DMS 273 treated with DMSO at 0.1 percent for 48 hours (cell line): ENCODE measurements around the gene TEDC1.

Source experiments
- DNase-seq: peaks from one replicate; lab custom pipeline; 2025; lab: John Stamatoyannopoulos, UW

TEDC1 gene

DNA sequence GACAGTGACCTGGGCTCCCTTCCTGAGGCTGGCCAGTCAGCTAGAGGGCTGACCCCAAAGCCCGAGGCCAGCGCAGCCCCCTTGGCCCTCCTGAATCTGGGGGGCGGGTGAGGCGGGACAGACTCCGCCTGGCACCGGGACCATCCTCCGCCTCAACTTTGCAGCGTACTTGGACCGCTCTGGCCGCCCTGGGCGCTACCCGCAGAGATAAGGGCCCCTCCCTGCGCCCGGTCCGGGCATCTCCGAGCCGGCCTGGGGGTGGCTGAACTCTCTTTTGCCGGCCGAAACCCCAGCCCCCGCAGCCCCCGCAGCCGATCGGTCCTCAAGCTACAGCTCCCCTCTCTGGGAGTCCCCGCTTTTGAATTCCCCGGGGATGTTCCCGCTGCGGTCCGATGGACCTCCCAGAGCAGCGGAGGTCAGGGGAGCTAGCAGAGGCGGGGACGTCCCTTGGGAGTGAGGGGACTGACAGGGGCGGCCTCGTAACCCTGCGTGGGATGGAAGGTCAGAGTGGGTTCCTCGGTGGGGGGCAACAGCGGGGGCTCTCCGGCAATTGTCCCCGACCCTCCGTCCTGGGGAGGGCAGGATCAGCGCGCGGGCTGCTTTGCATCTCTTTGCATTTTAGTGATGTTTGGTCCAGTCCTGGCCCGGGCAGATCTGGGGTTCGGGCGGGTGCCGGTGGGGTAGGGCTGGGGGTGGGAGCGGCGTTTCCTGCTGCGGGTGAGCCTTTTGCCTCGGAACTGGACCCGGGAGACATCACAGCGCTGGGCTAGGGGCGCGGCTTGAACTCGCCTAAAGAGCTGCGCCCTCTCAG is 4.7 kb upstream of the TEDC1 start, which contains the start of gene CRIP1:
CRIP1 (plus strand) TSS at position 724 of the 811 bp plus-strand sequence. CDS start 374 bp downstream, outside the sequence.
- no peak for DNase-seq

DNA sequence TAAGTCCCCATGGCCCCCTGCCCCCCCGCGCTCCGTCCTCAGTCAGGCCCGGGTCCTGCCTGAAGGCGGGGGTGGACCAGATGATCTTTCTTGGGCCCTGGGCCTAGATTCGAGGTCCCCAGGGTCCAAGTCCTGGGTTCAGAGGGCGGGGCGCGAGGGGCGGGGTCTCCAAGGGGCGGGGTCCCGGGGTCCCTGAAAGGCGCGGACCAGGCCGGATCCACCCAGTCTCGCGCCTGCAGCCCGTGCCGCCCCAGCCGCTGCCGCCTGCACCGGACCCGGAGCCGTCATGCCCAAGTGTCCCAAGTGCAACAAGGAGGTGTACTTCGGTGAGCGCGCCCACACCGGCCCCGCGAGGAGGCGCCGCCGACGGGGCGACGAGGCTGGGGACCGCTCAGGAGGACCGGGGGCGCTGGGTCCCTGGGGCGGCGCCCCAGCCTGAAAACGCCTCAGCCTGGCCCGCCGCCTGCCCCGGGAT is 4.0 kb upstream of the TEDC1 start:
- DNase-seq: no peak

- DNase-seq: no peak
Measured at GRCh38 chr14:105487449-105487985, 3.5 kb upstream of the TEDC1 start.

GRCh38 chr14:105487986-105488777 is 2.9 kb upstream of the TEDC1 start:
- no peak for DNase-seq

DNA sequence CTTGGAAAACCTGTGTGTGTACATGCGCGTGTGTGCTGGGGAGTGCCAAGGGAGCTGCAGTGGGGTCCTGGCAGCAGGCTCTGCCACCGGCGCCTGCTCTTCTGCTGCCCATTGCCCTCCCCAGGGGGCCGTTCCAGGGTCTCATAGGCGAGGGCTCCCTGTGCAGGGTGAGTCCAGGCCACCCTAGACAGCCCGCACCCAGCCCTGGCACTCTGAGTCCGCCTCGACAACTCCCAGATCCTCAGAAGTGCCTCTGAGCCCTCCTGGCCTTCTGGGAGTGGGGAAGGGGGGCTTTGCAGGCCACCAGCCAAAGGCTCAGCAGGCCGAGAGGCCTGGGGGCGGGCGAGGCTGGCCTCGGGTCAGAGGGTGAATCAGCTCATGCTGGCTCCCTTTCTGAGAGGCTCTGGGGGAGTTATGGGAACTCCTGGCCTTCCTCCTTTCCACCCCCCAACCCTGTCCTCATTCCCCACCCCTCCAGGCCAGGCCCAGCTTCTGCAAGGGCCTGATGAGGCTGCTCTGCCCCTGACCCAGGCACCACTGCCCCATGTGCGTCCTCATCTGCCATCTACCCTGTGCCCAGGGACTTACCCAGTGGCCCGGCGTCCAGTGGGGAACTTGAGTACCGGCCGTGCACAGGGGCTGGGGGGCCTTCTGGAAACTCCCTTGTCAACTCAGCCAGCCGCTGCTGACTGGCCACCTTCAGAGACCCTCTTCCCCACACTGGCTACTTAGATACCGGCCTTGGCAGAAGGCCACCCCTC is 2.1 kb upstream of the TEDC1 start:
- DNase-seq: no peak

- DNase-seq: peak; percentile 84
Measured at GRCh38 chr14:105489542-105490266, 1.3 kb upstream of the TEDC1 start.

GRCh38 chr14:105490267-105490571 is 827 bp upstream of the TEDC1 start:
- no peak for DNase-seq

- DNase-seq: no peak
Measured at GRCh38 chr14:105491366-105491973, 424 bp downstream of the TEDC1 start.

DNA sequence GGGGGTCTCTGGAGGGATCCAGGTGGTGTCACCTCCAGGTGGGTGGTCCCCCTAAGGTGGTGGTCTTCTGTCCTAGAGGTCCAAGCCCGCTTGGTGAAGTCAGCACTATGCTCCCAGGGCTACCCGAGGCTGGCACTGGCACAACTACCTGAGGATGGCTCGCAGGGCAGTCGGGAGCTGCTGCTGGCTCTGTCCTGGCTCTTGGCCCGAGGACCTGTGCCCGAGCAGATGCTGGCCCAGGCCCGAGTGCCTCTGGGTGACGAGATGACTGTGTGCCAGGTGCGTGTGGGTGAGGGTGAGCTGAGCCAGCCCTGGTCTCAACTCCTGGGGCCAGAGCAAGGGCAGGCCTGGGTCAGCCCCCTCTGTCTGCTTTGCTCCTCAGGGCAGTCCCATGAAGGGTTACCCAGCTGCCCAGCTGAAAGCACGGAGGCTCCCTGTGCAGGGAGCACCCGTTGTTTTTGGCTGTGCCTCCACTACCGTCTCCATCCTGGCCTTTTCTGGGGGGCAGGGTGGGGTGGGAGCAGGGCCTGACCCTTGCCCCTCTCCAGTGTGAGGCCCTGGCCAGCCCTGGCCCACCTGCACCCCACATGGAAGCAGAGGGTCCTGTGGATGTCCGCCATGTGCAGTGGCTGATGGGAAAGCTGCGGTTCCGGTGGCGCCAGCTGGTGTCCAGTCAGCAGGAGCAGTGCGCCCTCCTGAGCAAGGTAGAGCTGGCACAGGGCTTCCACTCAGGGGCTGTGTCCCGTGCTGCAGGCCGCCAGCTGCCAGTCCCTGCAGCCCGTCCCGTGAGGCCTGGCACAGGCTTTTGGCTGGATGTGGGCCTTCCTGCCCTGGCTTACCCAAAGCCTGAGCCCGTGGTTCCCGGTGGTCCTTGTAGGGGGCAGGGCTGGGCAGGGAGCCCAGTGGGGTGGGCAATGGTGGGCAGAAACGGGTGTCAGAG is 1.3 kb downstream of the TEDC1 start:
- DNase-seq: no peak

- no peak for DNase-seq
Measured at GRCh38 chr14:105492971-105493871, 2.2 kb downstream of the TEDC1 start.

DNA sequence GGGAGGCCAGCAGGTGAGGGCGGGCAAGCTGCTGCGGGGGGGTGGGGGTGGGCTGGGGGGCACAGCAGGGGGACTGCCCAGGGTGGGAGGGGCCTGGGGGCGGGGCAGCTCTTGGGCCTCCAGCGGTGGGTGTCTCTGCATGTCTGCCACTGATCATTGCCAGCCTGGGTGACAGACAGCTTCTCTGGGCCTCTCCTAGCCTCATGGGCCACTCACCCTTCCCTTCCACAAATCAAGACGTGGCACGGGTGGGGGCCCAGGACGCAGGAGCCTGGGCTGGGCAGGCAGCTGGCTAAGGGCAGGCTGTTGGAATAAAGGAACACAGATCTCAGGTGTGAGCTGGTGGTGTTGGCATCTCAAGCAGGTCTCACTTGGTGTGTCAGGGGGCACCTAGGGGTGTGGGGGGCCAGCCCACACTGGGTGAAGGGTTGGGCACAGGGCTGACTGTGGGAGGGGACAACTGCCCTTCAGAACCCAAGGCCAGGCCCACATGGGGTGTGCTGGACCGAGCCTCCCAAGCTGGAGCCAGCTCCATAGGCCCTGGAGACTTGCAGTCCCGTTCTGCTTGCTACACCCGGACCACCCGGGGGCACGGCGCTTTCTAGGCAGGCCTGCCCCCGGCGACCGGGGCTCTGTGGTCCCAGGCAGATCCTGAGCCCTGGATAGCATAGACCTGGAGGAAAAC is 3.0 kb downstream of the TEDC1 start:
- no peak for DNase-seq

DNA sequence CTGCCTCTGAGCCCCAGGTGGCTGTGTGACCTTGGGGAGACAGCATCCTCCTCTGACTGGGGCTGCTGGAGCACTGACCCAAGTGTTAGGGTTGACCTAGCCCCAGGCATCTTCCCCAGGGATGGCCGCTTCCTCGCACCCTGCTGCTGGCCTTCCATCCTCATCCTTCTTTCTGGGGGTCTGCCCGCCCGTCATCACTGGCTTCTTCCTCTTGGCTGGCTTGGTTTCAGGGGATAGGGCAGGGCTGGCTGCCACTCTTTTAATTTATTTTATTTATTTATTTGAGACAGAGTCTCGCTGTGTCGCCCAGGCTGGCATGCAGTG is 3.5 kb downstream of the TEDC1 start:
- no peak for DNase-seq

GRCh38 chr14:105495101-105495989 is 4.3 kb downstream of the TEDC1 start:
- DNase-seq: no peak

DNA sequence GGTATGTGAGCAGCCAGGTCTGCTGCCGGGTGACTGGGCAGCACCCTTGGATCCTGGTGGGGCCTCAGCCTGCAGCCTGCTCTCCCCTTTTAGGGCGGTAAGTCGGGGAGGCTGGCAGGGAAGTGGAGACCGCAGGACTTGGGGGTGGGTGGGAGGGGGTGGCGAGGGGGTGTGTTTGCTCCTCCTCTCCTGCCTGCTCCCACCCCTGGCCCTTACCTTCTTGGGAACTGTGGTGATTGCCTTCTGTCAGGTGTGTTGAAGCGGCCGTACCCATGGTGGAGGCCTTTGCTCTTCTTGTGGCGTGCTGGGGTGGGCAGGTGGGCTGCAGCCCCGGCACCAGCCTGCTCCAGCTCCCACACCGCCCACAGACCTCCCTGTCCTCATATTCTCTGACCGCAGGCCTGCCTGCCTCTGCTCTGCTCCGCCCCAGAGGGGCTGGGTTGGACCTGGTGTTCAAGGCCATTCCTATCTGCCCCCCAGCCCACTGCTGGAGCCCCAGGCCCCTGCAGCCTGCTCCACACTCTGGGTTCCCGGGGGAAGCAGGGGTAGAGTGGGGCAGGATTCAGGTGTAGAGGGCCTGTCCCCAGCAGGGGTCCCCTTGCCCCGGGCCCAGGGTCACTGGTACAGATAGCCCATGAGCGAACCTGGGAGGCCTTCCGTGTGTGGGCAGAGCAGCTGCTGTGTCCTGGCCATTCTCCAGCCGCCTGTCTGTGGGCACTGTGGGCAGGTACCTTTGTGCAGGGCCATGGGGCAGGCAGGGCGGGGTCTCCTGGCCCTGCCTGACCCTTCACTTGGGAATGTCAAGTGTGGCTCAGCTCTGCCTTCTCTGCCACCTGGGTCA is 5.2 kb downstream of the TEDC1 start:
- no peak for DNase-seq

DNA sequence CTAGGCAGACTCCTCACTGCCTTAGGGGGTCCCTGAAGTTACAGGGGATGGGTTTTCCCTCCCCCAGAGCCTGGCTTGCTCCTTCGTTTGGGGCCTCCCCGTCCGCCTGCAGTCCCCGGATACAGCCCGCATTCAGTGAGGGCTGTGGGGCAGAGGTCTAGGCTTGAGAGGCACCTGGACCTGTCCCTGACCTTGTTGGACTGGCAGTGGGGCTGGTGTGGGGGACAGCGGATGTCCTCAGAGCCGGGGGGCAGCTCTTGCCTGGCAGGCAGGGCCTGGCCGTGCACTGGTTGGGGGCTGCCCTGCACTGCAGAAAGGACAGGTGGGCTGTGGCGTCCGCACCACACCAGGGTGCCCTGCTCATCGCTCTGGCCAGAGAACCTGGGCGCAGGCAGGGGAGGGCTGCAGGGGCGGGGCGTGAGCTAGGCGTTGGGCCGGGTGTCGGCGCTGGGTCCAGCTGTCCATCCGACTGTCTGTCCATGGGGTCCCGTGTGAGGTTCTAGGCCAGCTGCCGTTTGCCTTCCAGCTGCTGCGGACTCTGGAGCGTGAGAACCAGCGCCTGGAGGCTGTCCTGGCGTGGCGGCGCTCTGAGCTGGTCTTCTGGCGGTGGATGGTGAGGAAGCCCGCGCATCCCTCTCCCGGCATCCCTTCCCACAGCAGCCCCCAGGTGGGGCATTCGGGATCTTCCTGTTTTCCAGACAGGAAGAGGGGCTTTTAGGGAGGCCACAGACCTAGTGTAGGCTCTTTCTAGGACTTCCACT is 6.0 kb downstream of the TEDC1 start:
- DNase-seq: no peak
